ENCODE data around the gene CFHR2.

- TF ChIP-seq EZH2 (IDR thresholded peaks at IDR 0.05; ENCODE audit: borderline replicate concordance, low read depth, low read length, poor library complexity, severe bottlenecking): no peak
- TF ChIP-seq CTCF (conservative IDR thresholded peaks at IDR 0.05; ENCODE audit: low read depth, low read length): peak; percentile 14; the same call in 1 of the 2 replicates
These were observed 53.9 kb downstream of the CFHR2 start for GRCh38 chr1:196997423-196997822.
